PFSK-1 (cell line): ENCODE measurements around the gene ARHGEF10L.

ENCODE experiments used
- FOXP2 ChIP-seq: optimal IDR thresholded peaks from 2 replicates; pipeline ENCODE3; 2011; ENCODE audit warnings: borderline replicate concordance, control low read depth, inconsistent platforms; ENCODE audit not compliant: insufficient read depth; ENCODE audit errors: extremely low read length, extremely low read depth
- POLR2AphosphoS5 ChIP-seq: IDR thresholded peaks from 2 replicates; pipeline ENCODE4 v1.6.1; 2012; ENCODE audit warnings: low read depth, mild to moderate bottlenecking, control low read depth, low read length, moderate library complexity
- SIN3A ChIP-seq: IDR thresholded peaks from 2 replicates; pipeline ENCODE4 v1.6.1; 2012; ENCODE audit warnings: mild to moderate bottlenecking, low read length, moderate library complexity, borderline replicate concordance; ENCODE audit not compliant: insufficient read depth
- TAF1 ChIP-seq: IDR thresholded peaks from 2 replicates; pipeline ENCODE4 v1.6.1; 2012; ENCODE audit warnings: low read length, control low read depth, borderline replicate concordance; ENCODE audit not compliant: insufficient read depth
- TF ChIP-seq, protein P1 (sequence below), 2 experiments: IDR thresholded peaks; 2 replicates each; pipeline versions ENCODE4 v1.6.1 to v1.8.0; 2011 to 2012; ENCODE audit warnings: low read depth in 2 of 2, low read length in 2 of 2, control low read depth in 1 of 2, inconsistent platforms in 1 of 2, mild to moderate bottlenecking in 1 of 2, moderate library complexity in 1 of 2; ENCODE audit not compliant: insufficient read depth in 1 of 2

ARHGEF10L gene

DNA sequence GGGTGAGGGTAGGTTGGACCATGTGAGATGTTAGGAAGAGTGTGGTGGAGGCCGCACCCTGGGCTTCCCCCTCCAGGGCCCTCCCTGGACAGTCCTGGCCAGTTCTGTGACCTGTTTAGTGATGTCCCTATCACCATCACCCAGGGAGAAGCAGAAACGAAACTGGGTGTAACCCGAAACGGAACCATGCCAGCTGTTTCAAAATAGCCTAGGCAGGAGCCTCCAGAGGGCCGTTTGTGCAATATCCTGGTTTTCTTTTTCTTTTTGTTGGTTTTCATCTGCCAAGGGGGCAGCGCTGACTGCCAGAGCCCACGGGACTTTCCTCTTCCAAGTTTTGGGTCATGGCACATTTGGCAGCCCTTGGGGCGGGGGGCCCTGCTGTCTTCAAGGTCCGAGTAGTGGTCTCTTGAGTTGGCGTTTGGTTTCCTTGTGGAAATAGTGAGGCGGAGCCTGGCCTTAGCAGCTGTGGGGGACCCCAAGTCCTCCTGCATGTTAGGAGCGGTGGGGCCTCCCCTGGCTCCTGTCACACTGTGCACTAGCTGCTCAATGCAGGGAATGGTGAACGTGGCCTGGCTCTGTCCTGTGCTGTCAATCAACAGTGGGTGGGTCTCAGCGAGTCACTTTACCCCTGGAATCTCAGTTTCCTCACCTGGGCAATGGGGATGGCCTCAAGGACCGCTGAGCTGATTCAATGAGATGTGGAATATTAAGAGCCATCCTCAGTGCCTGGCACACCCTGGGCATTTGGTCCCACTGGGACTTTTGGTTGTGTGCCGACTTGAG, 90.7 kb downstream of the ARHGEF10L start:
- TF ChIP-seq FOXP2 (no peak), POLR2AphosphoS5 (no peak), SIN3A (no peak), TAF1 (no peak)
- TF ChIP-seq, protein P1, sequence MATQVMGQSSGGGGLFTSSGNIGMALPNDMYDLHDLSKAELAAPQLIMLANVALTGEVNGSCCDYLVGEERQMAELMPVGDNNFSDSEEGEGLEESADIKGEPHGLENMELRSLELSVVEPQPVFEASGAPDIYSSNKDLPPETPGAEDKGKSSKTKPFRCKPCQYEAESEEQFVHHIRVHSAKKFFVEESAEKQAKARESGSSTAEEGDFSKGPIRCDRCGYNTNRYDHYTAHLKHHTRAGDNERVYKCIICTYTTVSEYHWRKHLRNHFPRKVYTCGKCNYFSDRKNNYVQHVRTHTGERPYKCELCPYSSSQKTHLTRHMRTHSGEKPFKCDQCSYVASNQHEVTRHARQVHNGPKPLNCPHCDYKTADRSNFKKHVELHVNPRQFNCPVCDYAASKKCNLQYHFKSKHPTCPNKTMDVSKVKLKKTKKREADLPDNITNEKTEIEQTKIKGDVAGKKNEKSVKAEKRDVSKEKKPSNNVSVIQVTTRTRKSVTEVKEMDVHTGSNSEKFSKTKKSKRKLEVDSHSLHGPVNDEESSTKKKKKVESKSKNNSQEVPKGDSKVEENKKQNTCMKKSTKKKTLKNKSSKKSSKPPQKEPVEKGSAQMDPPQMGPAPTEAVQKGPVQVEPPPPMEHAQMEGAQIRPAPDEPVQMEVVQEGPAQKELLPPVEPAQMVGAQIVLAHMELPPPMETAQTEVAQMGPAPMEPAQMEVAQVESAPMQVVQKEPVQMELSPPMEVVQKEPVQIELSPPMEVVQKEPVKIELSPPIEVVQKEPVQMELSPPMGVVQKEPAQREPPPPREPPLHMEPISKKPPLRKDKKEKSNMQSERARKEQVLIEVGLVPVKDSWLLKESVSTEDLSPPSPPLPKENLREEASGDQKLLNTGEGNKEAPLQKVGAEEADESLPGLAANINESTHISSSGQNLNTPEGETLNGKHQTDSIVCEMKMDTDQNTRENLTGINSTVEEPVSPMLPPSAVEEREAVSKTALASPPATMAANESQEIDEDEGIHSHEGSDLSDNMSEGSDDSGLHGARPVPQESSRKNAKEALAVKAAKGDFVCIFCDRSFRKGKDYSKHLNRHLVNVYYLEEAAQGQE (IDR thresholded peaks at IDR 0.05; ENCODE audit: insufficient read depth in 1 of 2, low read depth in 2 of 2, low read length in 2 of 2): no peak

DNA sequence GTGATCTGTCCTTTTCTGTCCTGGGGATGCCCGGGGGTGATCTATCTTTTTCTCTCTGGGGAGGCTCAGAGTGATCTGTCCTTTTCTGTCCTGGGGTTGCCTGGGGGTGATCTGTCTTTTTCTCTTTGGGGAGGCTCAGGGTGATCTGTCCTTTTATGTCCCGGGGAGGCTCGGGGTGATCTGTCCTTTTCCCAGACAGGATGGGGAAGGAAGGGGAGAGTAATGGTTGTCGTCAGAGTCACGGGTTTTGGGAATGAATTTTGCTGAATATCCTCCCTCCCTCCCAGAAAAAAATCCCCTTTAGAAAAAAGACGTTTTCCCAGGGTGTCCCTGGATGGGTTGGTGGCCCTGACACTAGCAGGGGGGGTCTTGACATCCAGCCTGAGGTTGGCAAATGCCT, 91.5 kb downstream of the ARHGEF10L start:
- TF ChIP-seq TAF1: no peak
- no peak for TF ChIP-seq FOXP2
- no peak for TF ChIP-seq POLR2AphosphoS5
- TF ChIP-seq, protein P1 (IDR thresholded peaks at IDR 0.05; ENCODE audit: insufficient read depth in 1 of 2, low read depth in 2 of 2, low read length in 2 of 2): no peak
- no peak for TF ChIP-seq SIN3A

DNA sequence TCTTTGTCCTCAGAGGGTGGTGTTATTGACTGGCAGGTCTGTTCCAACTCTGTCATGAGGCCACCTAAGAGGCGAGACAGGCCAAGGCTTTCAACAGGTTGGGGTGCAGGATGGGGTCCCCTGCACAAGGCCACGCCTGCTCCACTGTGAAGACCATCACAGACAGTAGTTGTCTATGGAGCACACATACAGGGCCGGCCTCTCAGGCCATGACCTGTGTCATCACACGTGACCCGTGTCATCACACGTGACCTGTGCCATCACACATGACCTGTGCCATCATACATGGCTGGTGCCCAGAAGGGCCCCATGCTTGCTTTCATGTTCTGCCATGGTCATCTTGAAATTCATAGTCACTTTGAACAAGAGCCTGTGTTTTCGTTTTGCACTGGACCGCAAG, 91.9 kb downstream of the ARHGEF10L start:
- no peak for TF ChIP-seq FOXP2
- TF ChIP-seq TAF1: no peak
- no peak for TF ChIP-seq POLR2AphosphoS5
- TF ChIP-seq, protein P1 (IDR thresholded peaks at IDR 0.05; ENCODE audit: insufficient read depth in 1 of 2, low read depth in 2 of 2, low read length in 2 of 2): no peak
- TF ChIP-seq SIN3A: no peak

DNA sequence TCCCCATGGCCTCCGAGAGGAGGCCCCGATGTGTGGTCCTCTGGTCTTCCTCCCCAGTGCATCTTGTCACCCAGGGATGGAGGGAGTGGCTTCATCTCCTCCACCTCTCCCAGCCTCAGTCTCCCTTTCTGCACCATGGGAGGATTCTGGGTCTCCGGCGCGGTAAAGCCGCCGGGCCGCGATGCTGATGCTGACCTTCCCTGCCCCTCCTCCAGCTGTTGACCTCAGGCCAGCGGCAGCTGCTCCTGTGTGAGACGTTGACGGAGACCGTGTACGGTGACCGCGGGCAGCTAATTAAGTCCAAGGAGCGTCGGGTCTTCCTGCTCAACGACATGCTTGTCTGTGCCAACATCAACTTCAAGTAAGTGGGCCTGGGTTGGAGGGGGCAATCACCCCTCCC, 92.6 kb downstream of the ARHGEF10L start:
- TF ChIP-seq TAF1 (no peak), POLR2AphosphoS5 (no peak), FOXP2 (no peak), SIN3A (no peak)
- TF ChIP-seq, protein P1 (IDR thresholded peaks at IDR 0.05; ENCODE audit: insufficient read depth in 1 of 2, low read depth in 2 of 2, low read length in 2 of 2): no peak
